ENCODE measurements around the gene ADAMTS12.

Gene ADAMTS12

DNA sequence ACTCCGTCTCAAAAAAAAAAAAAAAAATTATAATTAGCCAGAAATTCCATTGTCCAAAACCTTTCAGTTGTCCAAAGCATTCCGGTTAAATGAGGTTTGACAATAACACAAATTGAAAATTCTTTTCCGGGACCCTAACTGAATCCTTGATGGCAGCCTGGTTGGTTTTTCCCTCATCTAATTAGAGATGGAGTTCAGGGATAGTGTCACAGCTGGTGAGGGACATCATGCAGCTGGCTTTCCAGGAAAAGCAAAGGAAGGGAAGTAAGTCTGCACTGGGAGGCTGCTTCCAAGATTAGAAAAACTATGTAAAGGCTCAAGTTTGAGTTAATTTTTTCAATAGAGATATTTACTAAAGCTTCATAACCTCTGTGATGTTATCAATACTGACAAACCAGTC, 195.4 kb downstream of the ADAMTS12 start:
- DNase-seq: no peak

DNA sequence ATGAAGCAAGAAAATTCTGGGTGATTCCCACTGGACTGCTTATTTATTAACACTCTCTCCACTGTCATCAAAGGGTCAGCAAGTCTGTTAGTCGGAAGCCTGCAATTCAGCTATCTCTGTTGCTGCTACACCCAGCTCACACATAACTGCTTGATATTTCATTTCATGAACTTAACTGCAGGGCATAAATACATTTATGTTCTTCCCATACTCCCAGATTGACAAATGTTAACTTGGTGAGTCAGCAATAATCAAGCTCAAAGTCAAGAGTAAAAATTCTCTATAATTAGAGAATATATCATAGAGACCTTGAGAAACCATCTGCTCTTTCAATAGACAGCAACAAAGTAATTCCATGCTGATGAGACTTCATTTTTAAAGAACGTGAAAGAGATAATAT, 198.8 kb downstream of the ADAMTS12 start:
- DNase-seq: no peak

DNA sequence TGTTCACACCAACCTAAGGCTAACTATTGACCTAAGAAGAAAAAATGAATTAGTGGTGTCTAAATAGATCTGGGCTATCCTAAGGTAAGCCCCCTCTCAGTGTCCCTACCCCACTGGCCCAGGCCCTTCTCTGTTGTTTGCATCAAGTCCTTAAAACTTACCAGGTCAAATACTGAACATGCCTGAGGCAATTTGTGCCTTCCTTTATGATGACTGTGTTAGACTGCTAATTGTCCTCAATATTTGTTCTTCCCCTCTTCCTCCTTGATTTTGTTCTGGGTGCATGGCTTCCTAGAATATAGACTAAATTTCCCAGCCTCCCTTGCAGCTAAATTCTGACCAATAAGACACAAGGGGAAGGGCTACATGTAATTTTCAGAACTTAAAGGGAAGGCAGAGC, 199.9 kb downstream of the ADAMTS12 start:
- no peak for DNase-seq

DNA sequence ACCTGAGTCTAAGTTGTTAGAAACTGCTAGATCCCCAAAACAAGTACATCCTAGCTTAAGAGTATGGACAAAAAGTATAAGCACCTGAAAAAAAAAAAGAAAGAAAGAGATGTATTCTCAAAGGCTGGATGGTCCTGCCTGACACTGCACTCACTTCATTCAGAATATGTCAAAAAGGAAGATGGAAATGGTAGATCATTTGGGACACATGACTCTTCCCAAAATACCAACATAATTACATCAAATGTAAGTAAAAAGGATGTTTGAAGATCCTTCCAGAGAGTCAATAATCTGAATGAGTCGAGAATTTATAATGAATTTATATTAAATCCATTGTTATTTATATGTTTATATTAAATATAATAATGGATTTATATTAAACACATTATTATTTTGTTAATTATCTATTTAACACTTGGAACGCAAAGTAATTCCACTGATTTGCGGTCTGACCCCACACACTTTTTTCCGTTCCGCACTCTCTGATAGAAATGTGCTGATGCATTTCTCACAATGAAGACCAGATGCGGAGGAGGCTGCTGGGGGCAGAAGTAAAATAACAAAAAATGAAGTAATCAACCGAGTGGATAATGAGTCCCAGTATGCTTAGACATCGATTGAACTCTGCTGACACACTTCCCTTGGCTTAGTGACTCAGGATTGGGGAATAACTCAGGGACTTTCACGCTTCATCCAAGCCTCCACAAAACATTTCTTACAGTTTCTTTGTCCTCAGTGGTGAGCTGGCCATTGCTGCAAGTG, 201.2 kb downstream of the ADAMTS12 start:
- no peak for DNase-seq

DNA sequence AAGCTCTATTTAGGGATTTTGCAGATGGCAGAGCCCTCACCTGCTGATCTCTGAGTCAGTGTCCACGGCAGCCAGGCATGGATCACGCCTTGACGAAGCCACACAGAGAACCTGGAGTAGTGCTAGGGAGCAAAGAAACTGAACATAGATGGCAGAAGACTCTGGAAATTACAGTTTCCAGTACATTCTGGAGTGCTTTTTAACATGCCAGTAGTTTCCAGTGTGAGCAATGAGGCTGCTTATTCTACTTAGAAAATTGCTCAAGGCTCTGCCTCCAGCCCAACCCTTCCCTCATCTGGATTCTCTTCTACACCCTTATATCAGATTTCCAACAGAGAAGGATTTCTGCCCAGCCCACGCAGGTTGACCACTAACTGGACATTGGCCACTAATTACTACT, 203.3 kb downstream of the ADAMTS12 start:
- no peak for DNase-seq

DNA sequence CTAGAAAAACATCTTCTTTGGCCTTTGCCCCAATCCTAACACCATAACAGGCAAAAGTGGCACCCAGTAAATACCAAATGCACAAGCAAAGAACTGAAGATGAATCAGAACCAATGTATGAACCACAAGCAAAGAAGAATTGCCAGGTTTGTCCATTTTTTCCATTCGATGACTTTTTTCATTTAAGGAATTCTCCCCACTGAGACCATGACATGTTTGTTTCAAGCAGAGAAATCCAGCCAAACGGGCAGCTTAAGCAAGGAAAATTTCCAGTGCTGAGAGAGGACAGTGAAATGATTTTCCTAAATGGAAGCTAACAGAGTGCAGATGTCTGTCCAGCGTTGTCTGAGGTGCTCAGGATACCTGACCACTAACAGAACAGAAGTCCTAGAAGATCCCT, 203.7 kb downstream of the ADAMTS12 start:
- DNase-seq: no peak

DNA sequence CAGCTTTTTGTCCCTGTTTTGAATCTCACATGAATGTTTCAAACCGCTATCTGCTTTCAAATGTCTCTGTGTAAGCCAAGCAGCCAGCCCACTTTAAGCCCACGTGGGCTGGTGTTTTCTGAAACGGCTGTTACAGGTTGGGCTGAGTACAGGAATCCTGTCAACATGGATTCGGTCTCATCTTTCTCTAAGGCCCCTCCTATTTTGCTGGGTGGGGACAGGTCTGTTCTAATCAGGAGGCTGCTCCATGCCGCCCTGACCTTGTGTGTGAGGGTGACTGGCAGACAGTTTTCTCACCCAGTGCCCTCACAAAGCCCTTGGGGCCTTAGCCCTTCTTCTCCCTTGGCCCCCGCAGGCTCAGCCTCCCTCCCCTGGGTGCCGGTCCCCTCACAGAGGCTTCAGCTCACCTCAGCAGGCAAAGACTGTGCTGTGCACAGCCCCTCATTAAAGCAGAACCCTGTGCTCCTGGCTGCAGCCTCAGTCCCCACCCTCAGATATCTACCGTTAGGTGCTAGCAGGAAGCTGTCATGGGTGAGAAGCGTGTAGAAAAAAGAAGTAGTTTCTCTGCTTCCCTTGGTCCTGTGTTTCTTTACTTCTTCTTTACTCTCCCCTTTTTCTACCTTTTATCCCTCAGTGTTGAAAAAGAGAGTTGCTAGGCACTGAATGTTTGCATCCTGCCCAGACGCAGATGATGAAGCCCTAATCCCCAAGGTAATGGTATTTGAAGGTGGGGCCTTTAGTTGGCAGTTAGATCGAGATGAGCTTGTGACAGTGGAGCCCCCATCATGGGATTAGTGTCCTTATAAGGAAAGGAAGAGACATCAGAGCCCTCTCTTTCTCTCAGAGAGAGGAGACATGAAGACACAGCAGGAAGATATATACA, 205.7 kb downstream of the ADAMTS12 start:
- no peak for DNase-seq

DNA sequence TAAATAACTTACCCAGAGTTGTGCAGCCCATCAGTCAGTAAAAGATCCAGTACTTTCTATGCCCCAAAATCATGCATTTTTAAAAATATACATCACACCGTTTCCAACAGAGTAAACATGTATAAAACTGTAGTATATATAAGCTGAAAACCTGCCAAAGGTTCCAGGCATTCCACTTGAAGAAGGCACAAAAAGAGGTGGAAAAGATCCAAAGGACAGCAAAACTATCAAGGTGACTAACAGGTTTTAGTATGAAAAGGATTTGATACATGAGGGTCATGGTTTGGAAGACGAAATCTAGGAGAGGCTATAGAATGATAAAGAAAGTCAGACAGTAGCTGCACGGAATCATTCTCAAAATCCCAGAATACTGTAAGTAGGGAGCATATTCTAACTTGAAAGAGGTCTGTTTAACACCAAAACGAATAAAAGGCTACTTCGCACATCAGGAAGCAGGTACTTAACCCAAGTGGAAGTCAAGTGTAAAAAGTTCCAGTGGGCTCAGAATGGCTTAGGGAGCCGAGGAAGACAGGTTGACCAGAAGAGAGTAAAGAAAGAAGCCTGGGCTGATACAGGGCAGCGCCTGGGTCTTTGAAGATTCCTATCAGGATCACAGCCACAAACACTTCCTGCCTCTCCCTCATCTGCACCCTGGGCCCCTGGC, 207.2 kb downstream of the ADAMTS12 start:
- DNase-seq: no peak

DNA sequence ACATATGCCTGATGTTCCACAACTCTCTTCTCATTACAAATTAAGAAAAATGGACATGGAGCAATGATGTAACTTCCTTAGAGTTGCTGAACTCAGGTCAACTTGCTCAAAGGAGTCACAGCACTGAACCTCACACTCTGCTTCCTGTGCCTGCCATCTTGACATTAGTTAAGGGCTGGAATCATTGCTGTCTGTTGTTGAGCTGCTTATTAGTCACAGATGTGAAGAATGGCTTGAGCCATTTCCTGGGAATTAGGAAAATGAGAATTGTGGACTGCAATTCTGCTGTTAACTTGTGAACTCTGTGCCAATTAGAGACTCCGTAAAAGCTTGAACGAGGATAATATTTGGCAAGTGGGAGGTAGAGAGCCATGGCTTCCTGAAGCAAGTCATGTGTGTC, 212.0 kb downstream of the ADAMTS12 start:
- no peak for DNase-seq

DNA sequence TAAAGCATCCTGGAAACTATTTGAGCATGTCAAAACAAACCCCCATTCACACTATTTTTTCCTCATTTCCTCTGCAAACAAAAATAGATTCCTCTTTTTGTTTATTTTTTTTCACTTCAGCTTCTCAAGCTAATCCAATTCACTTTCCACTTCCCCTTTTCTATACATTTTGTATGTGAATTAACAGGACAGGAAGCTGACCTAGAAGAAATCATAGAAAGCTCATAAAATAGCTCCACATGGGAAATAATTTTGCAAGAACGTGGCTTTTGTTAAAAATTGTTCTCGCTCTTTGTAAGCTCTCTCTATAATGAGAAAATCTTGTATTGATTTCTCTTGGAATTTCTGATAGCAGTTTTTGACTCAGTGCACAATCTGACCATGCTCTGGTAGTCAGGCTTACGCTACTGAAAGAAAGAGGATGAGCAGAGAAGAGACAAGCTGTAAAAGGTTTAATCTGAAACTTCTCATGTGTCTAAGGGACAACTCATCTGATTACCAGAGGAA, 215.8 kb downstream of the ADAMTS12 start:
- DNase-seq: no peak

DNA sequence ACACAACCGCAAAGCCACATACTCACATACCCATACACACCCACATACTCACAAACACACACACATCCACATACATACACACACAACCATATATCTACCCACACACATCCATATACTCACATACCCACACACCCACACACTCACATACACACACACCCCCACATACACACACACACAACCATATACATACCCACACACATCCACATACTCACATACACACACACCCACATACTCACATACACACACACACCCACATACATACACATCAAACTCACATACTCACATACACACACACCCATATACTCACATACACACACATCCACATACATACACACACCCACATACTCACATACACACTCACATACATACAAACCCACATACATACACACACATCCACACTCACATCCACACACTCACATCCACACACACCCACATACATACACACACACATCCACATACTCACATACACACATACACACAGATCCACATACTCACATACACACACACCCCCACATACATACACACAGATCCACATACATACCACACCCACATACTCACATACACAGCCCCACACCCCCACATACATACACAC, 220.0 kb downstream of the ADAMTS12 start:
- no peak for DNase-seq

DNA sequence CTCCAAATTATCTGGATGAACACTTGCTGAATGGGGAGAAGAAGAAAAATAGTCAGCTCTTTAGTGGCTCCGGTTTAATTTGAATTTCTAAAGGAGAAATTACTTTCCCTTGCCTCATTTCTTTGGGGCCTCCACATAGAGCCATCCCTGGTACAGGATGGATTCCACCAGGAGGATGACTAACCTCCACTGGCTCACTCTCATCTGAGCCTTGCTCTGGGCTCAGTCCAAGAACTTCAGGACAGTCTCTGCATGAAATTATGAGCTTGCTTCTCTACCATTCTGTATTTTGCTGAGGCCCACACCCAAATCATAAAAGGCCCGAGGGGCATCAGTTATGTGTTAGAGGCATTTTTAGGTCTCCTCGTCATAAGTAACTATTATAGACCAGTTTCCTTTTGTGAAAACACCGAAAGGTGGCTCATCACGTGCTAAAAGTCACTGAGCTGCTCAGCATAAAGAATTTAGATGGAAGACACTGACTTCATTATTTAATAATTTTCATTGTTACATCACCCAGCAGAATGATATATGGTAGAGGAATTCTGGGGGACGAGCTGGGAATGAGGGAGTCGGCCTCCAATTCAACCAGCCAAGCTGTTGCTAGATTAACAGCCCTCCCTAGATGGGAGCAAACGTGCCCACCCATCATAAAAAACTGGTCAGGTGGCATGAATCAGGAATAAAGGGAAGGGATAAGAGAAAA, 228.9 kb downstream of the ADAMTS12 start:
- no peak for DNase-seq

DNA sequence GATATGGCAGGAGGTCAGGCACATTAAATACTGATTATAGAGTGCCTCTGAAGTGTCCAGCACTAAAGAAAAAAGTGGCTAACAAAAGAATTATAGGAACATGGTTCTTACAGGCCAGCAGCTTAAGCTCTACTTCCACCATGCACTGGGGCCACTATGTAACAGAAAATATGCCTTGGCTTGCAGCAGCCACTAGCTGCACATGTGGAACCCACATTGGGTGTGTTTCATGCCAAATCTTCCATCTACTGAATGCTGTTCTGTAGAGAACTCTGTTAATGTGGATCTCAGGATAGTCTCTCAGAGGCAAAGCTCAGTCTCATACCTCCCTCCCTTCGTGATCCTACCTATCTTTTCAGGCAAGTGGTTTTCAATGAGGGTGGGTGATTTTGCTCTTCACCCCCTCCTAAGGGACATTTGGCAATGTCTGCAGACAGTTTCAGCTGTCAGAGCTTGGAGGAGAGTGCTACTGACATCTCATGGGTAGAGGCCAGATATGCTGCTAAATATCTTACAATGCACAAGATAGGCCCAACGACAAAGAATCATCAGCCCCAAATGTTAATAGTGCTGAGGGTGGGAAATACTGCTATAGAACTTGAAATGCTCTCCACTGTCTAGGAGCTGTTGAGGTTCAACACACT, 232.1 kb downstream of the ADAMTS12 start:
- DNase-seq: no peak

DNA sequence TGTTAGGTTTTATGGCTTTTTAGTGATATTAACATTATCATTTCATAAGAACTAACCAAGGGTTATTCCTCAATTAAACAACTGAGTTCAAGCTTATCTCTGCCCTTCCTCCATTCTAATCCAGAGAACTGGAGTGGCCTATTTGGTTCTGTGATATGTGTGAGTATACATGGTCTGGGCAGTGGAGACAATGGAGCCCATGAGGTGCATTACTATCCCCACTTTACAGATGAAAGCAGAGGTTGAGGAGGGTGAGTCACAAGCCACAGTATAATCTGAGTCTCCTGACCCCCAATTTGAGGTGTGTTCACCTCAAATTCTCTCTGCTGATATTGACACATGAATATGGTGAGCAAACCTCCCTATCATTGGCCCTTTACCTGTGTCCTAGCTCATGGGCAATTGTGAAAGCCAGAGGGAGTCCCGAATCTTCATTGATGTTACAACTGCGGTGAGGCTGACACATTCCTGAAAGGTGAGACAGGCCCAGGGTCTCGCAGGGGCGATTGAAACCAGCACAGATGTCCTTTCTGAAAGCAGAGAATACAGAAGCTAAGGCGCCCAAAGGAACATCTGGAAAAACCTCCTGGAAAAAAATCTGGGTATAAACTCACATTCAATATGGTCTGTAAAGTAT, 233.9 kb downstream of the ADAMTS12 start:
- DNase-seq: no peak

DNA sequence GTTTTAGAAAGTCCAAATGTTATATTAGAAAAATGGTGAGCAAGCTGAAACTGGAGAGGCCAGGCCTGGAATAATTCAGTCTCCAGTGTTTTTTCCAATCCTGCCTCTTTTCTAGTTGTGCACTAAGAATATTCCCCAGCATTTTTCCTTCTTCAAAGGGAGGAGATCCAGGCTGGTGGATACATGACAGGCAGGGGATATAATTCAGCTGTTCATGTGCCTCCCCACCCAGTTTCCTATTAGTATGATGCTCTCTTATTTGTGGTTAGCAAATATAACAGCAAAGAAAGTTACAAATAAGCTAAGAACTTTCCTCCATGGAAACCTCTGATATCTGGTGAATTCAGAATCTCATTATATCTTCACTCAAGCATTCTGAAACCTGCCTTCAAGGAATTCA, 234.6 kb downstream of the ADAMTS12 start:
- DNase-seq: no peak

DNA sequence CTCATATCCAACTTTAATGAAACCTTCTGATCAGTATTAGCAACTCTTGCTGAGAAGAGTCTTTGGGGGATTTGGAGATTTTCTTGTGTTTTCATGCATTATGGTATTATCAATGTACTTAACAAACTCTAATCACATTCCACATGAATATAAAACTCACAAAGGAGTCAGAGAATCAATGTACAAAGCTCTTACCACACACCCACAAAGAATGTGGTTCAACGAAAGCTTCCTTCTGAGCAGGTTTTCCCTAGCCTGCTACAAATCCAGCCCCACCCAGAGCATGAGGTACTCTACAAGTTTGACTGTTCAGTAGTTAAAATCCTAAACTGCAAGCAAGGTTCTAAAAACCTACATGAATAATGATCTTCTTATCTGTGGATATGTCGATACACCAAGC, 240.9 kb downstream of the ADAMTS12 start:
- no peak for DNase-seq

DNA sequence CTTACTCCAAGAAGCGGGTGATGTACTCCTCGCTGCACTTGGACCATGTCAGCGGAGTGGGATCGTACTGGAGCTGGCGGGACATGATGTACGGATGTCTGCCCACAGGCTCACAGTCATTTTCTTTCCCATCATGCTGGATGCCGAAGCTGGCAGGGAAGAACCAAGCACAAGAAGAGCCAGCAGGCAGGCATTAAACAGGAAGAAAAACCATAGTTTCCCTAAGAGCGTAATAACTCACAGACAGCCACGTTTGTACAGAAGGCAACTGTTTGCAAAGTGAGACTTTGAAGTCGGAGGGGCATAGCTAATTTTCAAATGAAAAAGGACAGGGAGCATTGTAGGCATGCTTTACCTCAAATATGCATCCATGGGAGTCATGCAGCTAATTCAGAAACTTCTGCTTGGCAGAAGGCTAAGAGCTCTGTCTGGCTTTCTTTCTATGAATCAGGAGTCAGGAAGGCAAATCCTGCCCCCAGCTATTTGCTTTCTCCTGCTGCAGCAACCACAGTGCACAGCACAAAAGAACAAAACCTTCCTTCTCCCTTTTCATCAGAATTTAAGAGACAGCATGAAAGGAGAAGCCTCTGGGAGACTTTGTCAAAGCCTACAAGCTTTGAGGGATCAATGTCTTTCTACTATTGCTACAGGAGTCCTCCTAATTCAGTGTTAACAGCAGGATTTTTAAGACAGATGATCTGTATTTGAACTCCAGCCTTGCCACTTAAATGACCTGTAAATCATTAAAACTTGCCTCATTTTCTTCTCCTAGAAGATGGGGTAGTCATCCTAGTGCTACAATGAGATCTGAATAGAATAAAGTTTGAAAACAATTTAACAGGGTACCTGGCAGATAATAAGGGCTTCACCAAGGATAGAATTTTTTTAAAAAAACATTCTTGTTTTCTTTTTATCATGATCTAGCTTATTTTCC, 242.0 kb downstream of the ADAMTS12 start:
- DNase-seq: no peak

DNA sequence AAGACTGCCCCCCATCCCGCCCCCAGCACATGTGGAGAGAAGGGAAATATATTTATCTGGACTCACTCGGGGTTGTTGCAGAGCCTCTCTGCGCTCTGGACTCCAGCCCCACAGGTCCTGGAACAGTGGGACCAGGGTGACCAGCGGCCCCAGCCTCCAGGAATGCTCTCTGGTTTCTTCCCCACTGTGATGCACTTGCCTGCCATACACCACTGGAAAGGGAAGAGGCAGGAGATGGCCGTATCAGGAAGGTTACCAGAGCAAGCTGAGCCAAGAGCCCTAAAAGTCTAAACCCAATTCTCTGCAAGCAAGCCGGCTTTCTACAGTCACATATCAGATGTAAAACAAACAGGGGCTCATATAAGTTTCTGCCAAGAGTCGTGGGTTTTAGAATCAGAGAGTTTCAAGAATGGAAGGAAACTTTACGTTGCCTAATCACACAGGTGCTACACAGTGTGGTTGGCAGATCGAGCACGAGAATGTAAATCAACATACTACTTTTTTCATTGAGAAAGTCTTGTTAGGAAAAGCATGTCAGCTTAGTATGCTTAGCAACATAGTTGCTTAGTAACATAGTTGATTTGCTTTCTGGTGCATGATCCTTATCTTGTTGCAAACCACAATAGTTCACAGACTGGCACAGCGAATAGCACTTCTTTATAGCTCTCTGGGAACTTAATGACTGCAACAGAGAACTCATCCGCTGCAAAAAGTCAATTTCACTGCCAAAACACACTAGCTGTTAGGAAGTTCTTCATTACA, 249.9 kb downstream of the ADAMTS12 start:
- no peak for DNase-seq

DNA sequence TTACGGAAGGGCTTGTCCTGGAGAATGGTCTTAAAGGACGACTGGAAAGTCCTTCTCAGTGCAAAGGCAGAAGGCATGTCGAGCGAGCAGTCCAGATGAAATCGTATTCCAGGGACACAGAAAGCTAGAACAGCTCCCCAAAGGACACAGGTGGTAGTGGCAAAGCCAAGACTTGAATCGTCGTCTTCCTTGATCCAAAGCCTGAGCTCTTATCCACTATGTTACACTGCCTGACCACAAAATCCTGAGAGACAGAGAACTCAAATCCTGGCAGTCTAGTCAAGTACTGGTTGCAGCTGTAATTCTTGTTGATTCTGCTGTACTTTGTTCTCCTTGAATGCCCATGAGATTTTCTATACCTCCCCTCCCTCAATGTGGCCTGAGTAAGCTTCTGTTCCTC, 252.3 kb downstream of the ADAMTS12 start:
- DNase-seq: no peak

DNA sequence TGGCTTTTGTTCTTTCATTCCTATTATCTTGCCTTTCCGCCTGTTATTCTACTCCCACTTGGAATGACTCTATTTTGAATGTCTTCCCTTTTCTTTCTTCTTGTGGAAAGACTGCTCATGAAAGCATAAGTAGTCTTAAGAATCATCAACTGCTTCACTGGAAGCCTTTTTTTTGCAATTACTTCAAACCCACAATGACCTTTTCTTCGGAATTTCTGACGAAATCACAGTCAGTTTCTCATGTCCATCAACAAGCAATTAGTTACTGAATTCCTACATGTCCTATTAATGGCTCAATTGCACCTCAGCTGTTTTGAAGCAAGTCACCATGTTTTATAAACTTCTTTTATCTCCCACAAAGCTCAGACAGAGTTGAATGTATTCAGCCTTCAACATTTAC, 254.8 kb downstream of the ADAMTS12 start:
- no peak for DNase-seq
